H4 (cell line): ENCODE results near the gene NCS1. TPM values are rescaled to one million over a fixed set of nuclear protein-coding genes. Genes with fewer than 3 reads are reported as not detected.

Experiments used
- DNase-seq: peaks from one replicate; pipeline ENCODE4 v3.0.0-alpha.2; 2015; ENCODE audit warnings: low spot score
- total RNA-seq: library from RNA; depleted of rRNA; stranded (reverse); fragments of >200 nt; shearing (Covaris generic); gene quantifications from 2 replicates; pipeline ENCODE4 v1.2.3, GENCODE V29; 2014

The NCS1 gene
- total RNA-seq, 1 experiment from 2014 or later: 40.3 TPM

- no peak for DNase-seq
Observed at GRCh38 chr9:130176760-130177159, 4.6 kb downstream of the NCS1 start.

GRCh38 chr9:130177898-130178805, 5.9 kb downstream of the NCS1 start:
- no peak for DNase-seq

- DNase-seq: no peak
Observed at GRCh38 chr9:130179331-130179907, 7.2 kb downstream of the NCS1 start.

GRCh38 chr9:130180516-130180915, 8.3 kb downstream of the NCS1 start:
- no peak for DNase-seq

- DNase-seq: no peak
Observed at GRCh38 chr9:130181678-130182380, 9.6 kb downstream of the NCS1 start.

GRCh38 chr9:130182381-130182909, 10.2 kb downstream of the NCS1 start:
- no peak for DNase-seq

- DNase-seq: peak; percentile 89
Observed at GRCh38 chr9:130183133-130183762, 11.0 kb downstream of the NCS1 start.

GRCh38 chr9:130185017-130185416, 12.8 kb downstream of the NCS1 start:
- DNase-seq: no peak

- no peak for DNase-seq
Observed at GRCh38 chr9:130185490-130186031, 13.4 kb downstream of the NCS1 start.

- no peak for DNase-seq
Observed at GRCh38 chr9:130186051-130186450, 13.8 kb downstream of the NCS1 start.

GRCh38 chr9:130186839-130187522, 14.8 kb downstream of the NCS1 start:
- peak; percentile 80 for DNase-seq

GRCh38 chr9:130187523-130187846, 15.3 kb downstream of the NCS1 start:
- DNase-seq: no peak

- no peak for DNase-seq
Observed at GRCh38 chr9:130188860-130189481, 16.8 kb downstream of the NCS1 start.

- DNase-seq: no peak
Observed at GRCh38 chr9:130189840-130190239, 17.6 kb downstream of the NCS1 start.

GRCh38 chr9:130191068-130191748, 19.0 kb downstream of the NCS1 start:
- no peak for DNase-seq

- no peak for DNase-seq
Observed at GRCh38 chr9:130191749-130192120, 19.5 kb downstream of the NCS1 start.

GRCh38 chr9:130192382-130192999, 20.3 kb downstream of the NCS1 start:
- no peak for DNase-seq

GRCh38 chr9:130193103-130193502, 20.9 kb downstream of the NCS1 start:
- DNase-seq: no peak

GRCh38 chr9:130193531-130194377, 21.6 kb downstream of the NCS1 start:
- DNase-seq: no peak
